ENCODE results near the gene MANBA.
A peak's percentile ranks its signal among the peaks of the same experiment; 100 is the strongest.

MANBA gene

DNA sequence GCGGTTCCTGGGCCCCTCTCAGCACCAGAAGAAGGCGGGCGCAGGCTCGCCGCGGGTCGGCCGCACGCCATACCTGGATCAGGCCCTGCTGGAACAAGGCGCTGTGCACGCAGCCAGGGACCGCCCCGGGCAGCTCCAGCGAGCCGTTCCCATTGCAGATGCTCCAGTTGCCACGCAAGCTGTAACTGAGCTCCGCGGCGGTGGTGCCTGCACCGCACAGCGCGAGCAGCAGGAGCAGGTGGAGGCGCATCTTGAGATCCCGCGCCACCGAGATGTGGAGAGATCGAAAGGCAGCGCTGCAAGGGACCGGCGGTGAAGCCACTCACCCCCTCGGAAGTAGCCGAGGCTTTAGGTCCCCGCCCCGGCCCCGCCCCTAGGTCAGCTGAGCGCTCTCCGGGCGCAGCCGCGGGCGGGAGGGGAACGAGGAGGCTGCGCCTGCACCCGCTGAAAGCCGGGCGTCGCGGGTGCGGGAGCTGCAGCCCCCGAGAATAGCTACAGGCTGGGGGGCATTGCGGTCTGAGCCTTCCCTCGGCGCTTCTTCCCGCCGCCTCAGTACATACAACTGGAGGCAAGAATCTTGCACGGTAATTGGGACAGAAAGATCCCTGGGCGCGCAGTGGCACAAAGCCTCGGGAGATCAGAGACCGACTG lies at the start of gene MANBA:
MANBA (minus strand) TSS at position 324 of the 651 bp plus-strand sequence; CDS start at position 250, 74 bp downstream.
- peak; percentile 64 to 65 for DNase-seq (ENCODE audit: low read depth in 2 of 2)

DNA sequence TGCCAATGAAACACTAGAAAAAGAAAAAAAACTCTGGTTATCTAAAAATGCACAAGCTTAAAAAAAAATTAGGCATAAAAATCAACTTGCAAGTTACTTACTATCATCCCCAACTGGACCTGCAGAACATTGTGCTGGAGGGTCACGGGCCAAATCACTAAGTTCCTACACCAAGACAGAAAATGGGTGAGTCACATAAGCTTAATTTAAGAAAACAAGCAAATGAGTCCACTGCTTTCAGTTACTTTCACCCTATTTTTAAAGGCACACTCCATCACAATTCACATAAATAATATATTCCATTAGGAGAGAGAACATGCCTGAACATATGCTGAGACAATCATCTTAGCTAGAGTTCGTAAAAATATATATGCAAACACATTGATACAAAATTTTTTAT lies 48.9 kb upstream of the MANBA start:
- no peak for DNase-seq (ENCODE audit: low read depth in 2 of 2)

DNA sequence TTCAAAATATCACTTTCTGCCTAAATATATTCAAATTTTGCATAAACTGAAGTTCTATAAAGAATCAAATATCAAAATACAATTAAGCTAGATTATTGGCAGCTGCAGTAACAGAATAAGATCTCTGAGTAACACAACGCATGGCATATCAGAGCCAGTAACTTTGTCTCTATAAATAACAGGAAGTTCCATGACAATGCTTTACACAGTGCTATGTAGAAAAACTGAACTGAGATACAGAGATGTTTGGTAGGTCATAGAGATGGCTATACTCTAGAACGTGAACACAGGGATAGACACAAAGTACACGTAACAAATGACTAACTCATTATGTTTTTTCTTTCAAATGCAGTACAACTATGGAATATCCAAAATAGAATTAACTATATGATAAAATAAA lies 48.4 kb upstream of the MANBA start:
- DNase-seq (ENCODE audit: low read depth in 2 of 2), result no peak

DNA sequence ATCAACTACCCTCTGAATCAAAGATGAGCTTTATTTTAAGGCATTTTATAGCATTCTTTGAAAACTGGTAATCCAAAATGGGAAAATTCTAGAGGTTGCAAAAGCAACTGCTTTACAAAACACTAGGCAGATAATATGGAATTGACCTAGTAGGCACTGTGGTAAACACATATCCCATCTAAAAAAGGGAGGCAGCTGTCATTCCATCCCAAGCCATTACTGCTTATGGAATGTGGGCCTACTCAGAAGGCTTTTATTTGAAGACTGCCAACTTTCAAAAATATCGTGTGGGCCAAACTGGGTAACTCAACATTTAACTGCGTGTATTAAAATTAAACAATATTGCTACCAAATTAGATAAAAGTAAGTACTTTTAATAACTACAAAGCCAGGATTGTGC lies 47.2 kb upstream of the MANBA start:
- DNase-seq (ENCODE audit: low read depth in 2 of 2), result no peak

DNA sequence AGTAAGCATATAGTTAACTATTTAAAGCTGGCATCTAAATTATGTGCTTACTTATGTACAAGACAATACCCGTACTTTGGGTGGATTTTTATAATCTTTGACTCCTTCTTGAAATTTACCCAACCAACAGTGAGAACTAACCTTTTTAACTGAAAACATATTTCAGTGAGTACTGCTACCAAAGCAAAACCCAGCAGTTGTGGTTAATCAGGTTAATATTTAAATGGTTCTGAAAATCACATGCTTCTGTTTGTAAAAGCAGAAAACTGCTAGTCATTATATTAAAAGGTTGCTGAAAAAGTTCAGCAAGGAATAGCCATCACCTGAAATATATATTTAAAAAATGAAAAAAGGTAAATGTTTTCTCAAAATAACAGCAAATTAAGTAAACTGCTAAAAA lies 46.6 kb upstream of the MANBA start:
- no peak for DNase-seq (ENCODE audit: low read depth in 2 of 2)

DNA sequence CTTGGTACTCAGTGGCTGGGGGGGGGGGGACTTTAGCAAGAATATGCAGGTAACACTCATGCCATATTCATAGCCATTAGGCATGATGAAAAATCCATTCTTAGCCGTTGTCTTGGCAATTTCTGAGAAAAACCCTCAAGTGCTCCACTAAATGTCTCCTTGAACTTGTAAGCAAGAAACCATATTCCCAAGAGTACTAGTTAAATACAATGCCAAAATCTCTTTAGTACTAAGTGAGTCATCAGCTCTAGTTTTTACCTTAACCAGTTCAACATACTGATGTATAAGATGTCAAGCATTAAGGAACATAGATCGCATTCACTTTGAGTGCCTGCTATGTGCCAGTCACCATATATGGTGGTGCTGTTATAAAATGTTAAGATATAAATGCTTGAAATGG lies 39.0 kb upstream of the MANBA start:
- DNase-seq (ENCODE audit: low read depth in 2 of 2), result no peak

DNA sequence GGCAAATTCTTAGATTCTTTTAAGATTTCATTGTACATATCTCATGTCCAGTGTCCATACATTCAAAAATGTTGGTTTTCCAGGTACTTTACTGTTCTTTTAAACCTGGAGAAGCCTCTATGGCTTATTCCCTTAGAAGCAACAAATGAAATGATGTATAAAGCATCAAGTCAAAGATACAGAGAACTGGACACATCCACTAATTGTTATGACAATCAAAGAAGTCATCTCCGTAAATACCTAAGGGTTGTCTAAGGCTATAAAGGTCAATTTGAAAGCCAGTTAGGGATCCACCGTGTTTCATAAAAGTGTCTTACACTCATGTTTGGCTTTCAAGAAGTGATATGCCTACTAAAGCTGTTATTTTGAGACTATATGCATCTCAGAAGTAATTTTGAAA lies 34.2 kb upstream of the MANBA start:
- DNase-seq (ENCODE audit: low read depth in 2 of 2), result no peak

DNA sequence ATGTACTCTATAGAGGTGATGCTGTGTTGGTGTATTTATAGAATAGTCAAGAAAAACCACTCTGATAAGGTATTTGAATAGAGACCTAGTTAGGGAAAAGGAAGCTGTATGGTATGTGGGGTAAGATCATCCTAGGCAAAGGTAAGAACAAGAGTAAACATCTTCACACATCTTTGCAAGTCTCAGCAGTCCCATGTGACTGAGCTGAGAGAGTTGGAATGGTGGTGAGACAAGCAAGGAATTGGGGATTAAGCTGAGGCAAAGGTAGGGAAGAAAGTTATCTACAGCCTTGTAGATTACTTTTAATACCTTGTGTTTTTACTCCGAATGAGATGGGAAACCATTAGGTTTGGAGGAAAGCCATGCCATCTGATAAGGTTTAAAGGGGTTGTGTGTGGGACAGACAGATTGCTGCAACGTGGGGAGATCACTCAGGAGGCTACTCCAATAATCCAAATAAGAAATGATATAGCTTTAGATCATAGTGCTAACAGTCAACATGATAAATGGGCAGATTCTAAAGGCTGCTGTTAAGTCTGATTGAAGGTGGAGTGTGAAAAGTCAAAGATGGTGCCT lies 31.7 kb upstream of the MANBA start:
- no peak for DNase-seq (ENCODE audit: low read depth in 2 of 2)

DNA sequence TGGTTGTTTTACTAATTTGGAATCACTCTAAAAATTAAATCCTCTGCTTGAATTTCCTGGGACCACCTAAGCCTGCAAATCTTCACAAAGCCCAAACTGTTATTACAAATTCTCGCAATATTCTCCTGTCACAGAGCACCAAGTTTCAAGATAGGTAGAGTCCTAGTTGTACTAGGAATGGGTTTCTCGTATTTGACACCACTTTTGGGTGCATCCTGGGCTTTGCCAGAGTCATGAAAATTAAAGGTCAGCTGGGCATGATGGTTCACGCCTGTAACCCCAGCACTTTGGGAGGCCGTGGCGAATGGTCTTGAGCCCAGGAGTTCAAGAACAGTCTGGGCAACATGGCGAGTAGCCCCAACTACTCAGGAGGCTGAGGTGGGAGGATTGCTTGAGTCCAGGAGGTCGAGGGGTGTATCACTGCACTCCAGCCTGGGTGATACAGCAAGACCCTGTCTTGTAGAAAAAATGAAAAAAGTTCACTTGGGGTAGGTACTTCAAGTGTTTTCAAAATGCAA lies 30.6 kb upstream of the MANBA start:
- no peak for DNase-seq (ENCODE audit: low read depth in 2 of 2)

DNA sequence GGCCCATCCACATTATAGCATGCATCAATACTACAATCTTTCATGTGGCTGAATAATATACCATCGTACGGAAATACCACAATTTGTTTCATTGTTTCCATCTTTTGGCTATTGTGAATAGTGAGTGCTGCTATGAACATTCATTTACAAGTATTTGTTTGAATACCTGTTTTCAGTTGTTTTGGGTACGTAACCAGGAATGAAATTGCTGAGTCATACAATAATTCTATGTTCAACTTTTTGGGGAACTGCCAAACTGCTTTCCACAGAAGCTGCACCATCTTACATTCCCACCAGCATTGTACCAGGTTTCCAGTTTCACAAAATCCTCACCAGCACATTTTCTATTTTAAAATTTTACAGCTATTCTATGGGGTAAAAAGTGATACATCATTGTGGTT lies 28.5 kb upstream of the MANBA start:
- no peak for DNase-seq (ENCODE audit: low read depth in 2 of 2)

DNA sequence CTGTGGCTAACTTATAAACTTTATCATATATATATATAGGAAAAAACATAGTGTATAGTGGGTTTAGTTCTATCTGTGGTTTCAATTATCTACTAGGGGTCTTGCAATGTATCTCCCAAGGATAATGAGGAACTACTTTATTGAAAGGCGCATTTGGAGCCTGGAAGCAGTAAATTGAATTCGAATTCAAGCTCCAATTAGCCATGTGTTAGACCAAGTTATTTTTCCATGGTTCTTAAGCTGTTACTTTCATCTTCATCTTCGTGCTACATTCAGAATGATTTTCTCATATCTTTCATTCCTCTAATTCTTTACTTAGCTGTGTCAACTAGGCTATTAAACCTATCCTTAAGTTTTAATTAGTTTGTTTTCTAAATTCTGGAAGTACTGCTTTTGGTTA lies 27.2 kb upstream of the MANBA start:
- no peak for DNase-seq (ENCODE audit: low read depth in 2 of 2)

DNA sequence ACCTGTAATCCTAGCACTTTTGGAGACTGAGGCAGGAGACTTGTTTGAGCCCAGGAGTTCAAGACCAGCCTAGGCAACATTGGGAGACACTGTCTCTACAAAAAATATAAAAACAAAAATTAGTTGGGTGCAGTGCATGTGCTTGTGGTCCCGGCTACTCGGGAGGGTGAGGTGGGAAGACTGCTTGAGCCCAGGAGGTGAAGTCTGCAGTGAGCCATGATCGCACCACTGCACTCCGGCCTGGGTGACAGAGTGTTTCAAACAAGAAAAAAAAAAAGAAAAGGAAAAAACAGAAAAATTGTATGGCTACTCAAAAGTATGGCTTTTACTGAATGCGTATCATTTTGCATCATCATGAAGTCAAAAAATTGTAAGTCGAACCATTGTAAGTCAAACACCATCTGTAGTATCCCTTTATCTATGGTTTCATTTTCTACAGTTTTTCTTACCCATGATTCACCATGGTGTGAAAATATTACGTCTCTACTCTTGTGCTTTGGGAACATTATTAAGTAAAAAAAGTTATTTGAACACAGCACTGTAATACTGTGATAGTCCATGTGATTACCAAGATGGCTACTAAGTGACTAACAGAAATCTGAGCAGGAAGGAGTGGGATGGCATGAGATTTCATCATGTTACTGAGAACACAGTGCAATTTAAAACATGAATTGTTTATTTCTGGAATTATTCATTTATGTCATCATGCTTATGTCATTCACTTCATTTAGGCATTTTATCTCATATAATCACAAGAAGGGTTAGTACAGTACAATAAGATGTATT lies 26.5 kb upstream of the MANBA start:
- no peak for DNase-seq (ENCODE audit: low read depth in 2 of 2)

DNA sequence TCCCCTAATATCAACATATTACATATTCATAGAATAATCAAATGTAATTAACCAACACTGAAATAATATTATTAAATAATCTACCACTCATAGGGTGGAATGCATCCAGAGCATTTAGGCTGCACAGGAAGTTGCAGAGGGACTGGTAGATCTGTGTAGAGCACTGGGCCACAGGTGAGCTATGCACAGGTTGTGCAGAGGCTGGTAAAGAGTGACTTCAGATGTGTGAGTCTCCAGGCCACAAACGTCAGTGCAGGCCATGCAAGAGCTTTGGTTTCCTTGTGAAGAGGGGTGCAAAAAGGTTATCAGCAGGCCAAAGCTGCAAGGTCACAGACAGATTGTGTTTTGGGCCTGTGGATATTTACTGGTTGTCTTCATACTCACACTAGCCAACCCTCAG lies 25.5 kb upstream of the MANBA start:
- DNase-seq (ENCODE audit: low read depth in 2 of 2), result no peak

DNA sequence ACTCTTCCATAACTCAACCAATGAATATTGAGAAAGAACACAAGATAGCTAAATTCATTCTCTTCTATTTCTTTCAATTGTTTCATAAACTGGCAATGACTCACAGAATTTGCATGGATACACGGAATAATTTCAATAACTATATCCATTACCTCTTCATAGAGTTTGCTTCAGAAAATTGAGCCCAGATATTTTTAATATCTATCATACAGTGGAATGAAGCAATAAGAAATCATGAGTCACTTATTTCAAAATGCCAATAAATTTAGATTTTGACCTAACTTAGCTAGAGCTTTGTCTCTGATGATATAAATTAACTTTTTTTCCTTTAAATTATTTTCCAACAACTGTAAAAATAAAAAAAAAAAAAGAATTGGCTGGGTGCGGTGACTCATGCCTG lies 22.2 kb upstream of the MANBA start:
- DNase-seq (ENCODE audit: low read depth in 2 of 2), result no peak

DNA sequence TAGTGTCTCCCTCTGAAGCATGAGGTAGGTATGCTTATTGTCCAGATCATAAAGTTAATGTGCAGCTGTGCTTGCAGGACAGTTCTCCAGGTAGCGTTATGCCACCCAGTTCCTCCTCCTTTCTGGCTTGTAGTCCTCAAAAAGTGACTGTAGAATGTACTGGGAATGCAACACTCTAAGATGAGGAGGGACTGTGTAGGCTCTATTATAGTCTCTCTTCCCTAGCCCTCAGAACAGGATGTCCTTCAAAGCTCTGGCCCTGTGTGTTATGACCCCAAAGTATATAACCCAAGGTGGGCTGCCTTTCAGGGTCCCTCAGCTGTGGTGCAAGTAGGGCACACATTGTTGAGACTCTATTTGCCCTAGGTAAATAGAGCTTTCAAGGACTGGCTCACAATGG lies 20.8 kb upstream of the MANBA start:
- no peak for DNase-seq (ENCODE audit: low read depth in 2 of 2)

DNA sequence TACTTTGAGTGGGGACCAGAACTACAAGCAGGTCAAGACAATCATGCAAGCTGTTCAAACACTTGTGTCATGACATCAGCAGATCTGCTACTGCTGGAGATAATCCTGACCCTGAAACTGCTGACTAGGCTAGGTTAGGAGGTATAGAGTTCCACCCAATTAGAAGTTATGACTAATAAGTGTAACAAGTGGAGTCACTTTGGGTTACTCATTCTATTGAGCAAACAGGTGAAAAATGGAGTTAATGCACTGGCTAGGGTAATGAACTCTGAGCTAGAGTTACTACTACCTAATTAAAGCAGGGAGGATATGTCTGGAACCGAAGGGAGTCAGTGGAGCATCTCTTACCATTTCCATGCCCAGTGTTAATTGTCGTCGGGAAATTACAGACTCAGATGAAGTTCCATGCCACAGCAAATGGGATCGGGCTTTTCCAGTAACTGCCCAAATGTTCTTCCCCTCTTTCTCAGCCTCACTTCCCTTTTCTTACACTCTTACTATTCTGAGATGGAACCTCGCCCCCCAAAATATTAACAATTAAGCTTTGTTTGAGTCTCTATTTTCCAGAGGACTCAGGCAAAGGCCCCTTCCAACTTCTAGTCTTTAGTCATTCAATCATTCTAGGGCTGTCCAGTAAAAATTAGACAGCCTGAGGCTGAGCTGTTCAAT lies 19.8 kb upstream of the MANBA start:
- no peak for DNase-seq (ENCODE audit: low read depth in 2 of 2)

DNA sequence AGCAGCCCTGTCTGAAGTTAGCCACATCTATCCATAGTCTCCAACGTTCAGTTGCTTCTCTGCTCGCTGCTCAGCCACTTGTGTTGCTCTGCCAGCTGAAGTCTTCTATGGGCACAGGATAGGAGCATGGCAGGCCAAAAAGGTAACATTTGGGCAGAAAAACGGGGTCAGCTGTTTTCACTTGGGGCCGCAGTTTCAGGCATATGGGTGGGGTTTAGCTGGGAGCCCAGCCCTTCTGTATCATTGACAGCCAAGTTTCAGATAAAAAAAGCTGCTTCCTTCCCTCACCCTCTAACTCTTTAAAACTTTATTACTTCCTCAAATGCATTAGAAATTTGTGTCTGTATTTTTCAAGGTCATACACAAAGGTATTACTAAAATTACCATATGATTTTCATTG lies 18.4 kb upstream of the MANBA start:
- DNase-seq (ENCODE audit: low read depth in 2 of 2), result no peak

DNA sequence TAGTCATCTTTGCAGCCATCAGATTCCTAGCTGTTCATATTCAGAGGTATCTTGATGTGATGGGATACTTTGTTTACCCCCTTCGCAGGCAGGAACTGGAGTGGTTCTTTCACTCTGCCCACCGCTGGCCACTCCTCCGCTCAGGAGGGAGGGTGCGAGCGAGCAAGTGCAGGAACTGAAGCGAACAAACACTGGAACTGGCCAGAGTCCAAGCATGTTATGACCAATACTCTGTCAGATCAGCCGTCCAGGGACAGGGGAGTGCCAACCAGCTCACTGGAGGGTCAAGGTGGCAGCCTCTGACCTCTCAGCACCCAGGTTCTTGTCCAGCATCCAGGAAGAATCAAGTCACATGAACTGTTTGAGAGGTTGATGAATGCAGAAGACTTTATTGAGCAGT lies 18.0 kb upstream of the MANBA start:
- no peak for DNase-seq (ENCODE audit: low read depth in 2 of 2)

DNA sequence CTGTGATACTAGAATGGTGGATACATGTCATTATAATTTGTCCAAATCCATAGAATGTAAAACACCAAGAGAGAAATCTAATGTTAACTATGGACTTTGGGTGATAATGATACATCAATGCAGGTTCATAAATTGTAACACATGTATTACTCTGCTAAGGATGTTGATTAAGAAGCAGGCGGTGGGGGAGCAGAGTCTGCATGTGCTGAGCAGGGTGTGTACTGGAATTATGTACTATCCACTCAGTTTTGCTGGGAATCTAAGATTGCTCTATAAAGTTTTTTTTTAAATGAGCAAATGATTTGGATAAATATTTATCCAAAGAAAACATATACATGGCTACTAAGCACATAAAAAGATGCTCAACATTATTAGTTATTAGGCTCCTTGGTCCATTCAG lies 15.0 kb upstream of the MANBA start:
- no peak for DNase-seq (ENCODE audit: low read depth in 2 of 2)

DNA sequence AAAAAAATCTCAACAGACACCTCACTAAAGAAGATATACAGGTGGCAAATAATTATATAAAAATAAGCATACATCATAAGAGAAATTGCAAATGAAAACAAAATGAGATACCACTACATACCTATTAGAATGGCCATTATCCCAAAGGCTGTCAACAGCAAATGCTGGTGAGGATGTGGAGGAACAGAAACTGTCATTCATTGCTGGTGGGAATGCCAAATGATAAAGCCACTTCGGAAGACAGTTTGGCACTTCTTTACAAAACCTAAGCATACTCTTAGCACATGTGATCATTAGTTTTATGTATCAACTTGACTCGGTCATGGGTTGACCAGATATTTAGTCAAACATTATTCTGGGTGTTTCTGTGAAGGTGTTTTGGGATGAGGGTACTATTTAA lies 13.5 kb upstream of the MANBA start:
- DNase-seq (ENCODE audit: low read depth in 2 of 2), result no peak

DNA sequence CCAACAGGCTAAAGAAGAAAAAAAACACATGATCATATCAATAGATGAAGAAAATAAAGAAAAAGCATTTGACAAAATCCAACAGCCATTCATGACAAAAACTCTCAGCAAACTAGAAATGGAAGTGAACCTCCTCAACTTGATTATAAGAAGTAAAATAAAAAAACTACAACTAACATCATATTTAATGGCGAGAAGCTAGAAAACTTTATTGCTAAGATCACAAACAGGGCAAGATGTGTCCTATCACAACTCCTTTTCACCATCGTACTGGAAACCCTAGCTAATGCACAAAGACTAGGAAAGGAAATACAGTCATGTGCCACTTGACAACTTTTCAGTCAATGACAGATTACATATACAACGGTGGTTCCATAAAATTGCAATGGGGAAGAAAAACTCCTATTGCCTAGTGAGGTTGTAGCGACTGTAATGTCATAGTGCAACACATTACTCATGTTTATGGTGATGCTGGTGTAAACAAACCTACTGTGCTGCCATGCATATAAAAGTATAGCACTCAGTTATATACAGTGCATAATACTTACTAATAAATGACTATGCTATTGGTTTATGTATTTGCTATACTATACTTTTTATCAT lies 12.1 kb upstream of the MANBA start:
- DNase-seq (ENCODE audit: low read depth in 2 of 2), result no peak

DNA sequence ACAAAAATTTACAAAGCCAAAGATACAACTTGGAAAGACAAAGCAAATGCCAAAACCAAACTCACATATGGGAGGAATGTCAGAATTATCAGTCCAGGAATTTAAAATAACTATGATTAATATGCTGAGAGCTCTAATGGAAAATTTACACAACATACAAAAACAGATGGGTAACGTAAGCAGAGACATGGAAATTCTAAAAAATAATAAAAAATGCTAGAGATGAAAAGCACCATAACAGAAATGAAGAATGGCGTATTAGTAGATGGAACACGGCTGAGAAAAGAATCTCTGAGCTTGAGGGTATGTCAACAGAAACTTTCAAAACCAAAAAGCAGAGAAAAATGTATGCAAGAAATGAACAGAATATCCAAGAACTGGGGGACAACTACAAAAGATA lies 4.1 kb upstream of the MANBA start:
- no peak for DNase-seq (ENCODE audit: low read depth in 2 of 2)

Data from activated CD8-positive, alpha-beta memory T cell treated with anti-CD3 and anti-CD28 coated beads for 4 hours (primary cell).